NCI-H2107 treated with DMSO at 0.1 percent for 48 hours (cell line): Measurements from ENCODE around the gene TOR3A.
"Not testable (repeated sequence)": the region's sequence is repeated elsewhere in the genome, so short reads cannot be mapped to it uniquely, and the experiment has no call there.

Experiments used
- DNase-seq: peaks from one replicate; lab custom pipeline; 2025; ENCODE audit not compliant: unreplicated experiment; lab: John Stamatoyannopoulos, UW

TOR3A gene

GRCh38 chr1:179081687-179082332, at the start of gene TOR3A:
Gene TOR3A, plus strand, starts transcription at chr1:179082070. Its CDS starts 59 bp downstream, at chr1:179082129.
- DNase-seq = peak; percentile 83

GRCh38 chr1:179034720-179035119, 47.1 kb upstream of the TOR3A start:
- DNase-seq = no peak

GRCh38 chr1:179036844-179037465, 44.9 kb upstream of the TOR3A start:
- no peak for DNase-seq

GRCh38 chr1:179038528-179039281, 43.2 kb upstream of the TOR3A start:
- DNase-seq = no peak

- not testable (repeated sequence) for DNase-seq
Observed at GRCh38 chr1:179039502-179040174, 42.2 kb upstream of the TOR3A start.

GRCh38 chr1:179040175-179040551, 41.7 kb upstream of the TOR3A start:
- not testable (repeated sequence) for DNase-seq

GRCh38 chr1:179042087-179042486, 39.8 kb upstream of the TOR3A start:
- no peak for DNase-seq

- DNase-seq = no peak
Observed at GRCh38 chr1:179042700-179043099, 39.2 kb upstream of the TOR3A start.

- DNase-seq = no peak
Observed at GRCh38 chr1:179043266-179043665, 38.6 kb upstream of the TOR3A start.

GRCh38 chr1:179043907-179044306, 38.0 kb upstream of the TOR3A start:
- DNase-seq = no peak

- no peak for DNase-seq
Observed at GRCh38 chr1:179046808-179047635, 34.8 kb upstream of the TOR3A start.

- no peak for DNase-seq
Observed at GRCh38 chr1:179047636-179047997, 34.3 kb upstream of the TOR3A start.

- DNase-seq = no peak
Observed at GRCh38 chr1:179048339-179049124, 33.3 kb upstream of the TOR3A start.

GRCh38 chr1:179052776-179053175, 29.1 kb upstream of the TOR3A start:
- DNase-seq = no peak

GRCh38 chr1:179053486-179053885, 28.4 kb upstream of the TOR3A start:
- no peak for DNase-seq

- DNase-seq = no peak
Observed at GRCh38 chr1:179055937-179056336, 25.9 kb upstream of the TOR3A start.

GRCh38 chr1:179058487-179059483, 23.1 kb upstream of the TOR3A start:
- DNase-seq = no peak

- DNase-seq = no peak
Observed at GRCh38 chr1:179061360-179062282, 20.2 kb upstream of the TOR3A start.
